Suprapubic skin (tissue), 4 donors: ENCODE measurements around the gene AGPAT1. TPM values are rescaled to one million over a fixed set of nuclear protein-coding genes. Genes with fewer than 3 reads are reported as not detected.
A peak's percentile ranks its signal among the peaks of the same experiment; 100 is the strongest.

Experiments used
- DNase-seq, 2 donors: peaks; one replicate each; pipeline ENCODE4 v3.0.0-alpha.2; 2019; ENCODE audit warnings: low spot score in 2 of 2
- H3K27ac ChIP-seq: fragments of 200-600 bp; sonication (generic); one replicate; pipeline ENCODE4 v1.5.1; 2019
- H3K27me3 ChIP-seq: fragments of 200-600 bp; sonication (generic); one replicate; pipeline ENCODE4 v1.5.1; 2019
- H3K36me3 ChIP-seq: fragments of 200-600 bp; sonication (generic); one replicate; pipeline ENCODE4 v1.5.1; 2019
- H3K4me1 ChIP-seq: fragments of 200-600 bp; sonication (generic); one replicate; pipeline ENCODE4 v1.5.1; 2019
- H3K4me3 ChIP-seq: fragments of 200-600 bp; sonication (generic); one replicate; pipeline ENCODE4 v1.5.1; 2019; ENCODE audit warnings: mild to moderate bottlenecking
- H3K9me3 ChIP-seq: fragments of 200-600 bp; sonication (generic); one replicate; pipeline ENCODE4 v1.5.1; 2019
- EP300 ChIP-seq: sonication (generic); formaldehyde crosslinking; IDR thresholded peaks from one replicate; pipeline ENCODE4 v1.6.1; 2017; ENCODE audit warnings: antibody characterized with exemption
- POLR2A ChIP-seq, 2 donors: fragments of 450-650 bp; IDR thresholded peaks; one replicate each; pipeline ENCODE4 v1.6.1; 2017; ENCODE audit warnings: antibody characterized with exemption in 2 of 2, mild to moderate bottlenecking in 2 of 2, moderate library complexity in 2 of 2
- POLR2AphosphoS5 ChIP-seq, 3 donors: sonication (generic); formaldehyde crosslinking; IDR thresholded peaks; one replicate each; pipeline ENCODE4 v1.6.1; 2017; ENCODE audit warnings: antibody characterized with exemption in 3 of 3
- WGBS: methylation state at CpG from one replicate; pipeline ENCODE4 v1.1.5; 2018; 5-methylcytosine and 5-hydroxymethylcytosine counted together
- total RNA-seq, 4 donors: library from RNA; depleted of rRNA; stranded (reverse); fragments of >200 nt; gene quantifications; one replicate each; pipeline ENCODE4 v1.1.0, GENCODE V29; 2016
- TF ChIP-seq, protein P1 (sequence below), 2 donors: fragments of 200-600 bp in 1 of 2; fragments of 450-650 bp in 1 of 2; sonication (generic) in 1 of 2; IDR thresholded peaks; one replicate each; pipeline ENCODE4 v1.5.1; 2016 to 2019; ENCODE audit warnings: antibody characterized with exemption in 2 of 2, mild to moderate bottlenecking in 1 of 2, moderate library complexity in 1 of 2

AGPAT1 gene
- total RNA-seq, 4 donors from 2014 or later = 30.4 to 68.9 (median 42.6) TPM

DNA sequence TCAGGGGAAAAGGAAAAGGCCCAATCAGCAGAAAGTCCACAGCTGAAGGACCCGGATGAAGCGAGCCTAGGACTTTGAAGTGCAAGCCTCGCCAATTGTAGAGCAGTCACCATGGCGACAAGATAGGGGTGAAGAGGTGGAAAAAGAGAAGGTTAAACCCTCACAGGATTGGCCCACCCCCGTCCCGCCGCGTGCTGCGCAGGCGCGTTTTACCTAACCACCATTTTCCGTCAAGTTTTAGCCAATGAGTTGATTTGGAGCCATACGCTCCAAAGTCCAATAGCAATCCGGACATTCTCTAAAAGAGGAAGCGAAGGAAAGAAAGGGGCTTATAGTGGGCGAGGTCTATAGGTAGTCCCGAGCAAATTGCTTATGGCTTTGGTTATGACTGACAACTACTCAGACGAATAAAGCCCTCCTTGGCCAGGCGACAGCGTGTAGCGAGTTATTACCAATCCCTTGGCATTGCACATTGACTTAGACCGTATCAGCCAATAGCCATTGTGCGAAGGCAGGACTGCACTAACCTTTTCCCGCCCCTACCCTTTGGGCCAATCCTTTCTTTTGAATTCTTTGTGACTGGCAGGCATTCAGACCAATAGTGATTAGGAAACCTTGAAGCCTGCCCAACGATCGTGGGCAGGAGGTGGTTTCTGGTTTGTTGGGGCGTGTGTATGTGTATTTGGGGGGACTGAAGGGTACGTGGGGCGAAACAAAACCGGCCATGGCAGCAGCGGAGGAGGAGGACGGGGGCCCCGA, 2.1 kb upstream of the AGPAT1 start, which contains the start of gene RNF5:
RNF5 (plus strand) TSS at position 618 of the 759 bp plus-strand sequence; CDS start at position 725, 107 bp downstream.
- no peak for TF ChIP-seq POLR2A (IDR thresholded peaks at IDR 0.05)
- TF ChIP-seq, protein P1, sequence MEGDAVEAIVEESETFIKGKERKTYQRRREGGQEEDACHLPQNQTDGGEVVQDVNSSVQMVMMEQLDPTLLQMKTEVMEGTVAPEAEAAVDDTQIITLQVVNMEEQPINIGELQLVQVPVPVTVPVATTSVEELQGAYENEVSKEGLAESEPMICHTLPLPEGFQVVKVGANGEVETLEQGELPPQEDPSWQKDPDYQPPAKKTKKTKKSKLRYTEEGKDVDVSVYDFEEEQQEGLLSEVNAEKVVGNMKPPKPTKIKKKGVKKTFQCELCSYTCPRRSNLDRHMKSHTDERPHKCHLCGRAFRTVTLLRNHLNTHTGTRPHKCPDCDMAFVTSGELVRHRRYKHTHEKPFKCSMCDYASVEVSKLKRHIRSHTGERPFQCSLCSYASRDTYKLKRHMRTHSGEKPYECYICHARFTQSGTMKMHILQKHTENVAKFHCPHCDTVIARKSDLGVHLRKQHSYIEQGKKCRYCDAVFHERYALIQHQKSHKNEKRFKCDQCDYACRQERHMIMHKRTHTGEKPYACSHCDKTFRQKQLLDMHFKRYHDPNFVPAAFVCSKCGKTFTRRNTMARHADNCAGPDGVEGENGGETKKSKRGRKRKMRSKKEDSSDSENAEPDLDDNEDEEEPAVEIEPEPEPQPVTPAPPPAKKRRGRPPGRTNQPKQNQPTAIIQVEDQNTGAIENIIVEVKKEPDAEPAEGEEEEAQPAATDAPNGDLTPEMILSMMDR (IDR thresholded peaks at IDR 0.05) = no peak
- TF ChIP-seq POLR2AphosphoS5 (IDR thresholded peaks at IDR 0.05) = peak in 2 of 3 donors; percentile 40 to 96
- no peak for TF ChIP-seq EP300
- WGBS = under 1% methylated on average over 33 of the region's 33 CpGs

DNA sequence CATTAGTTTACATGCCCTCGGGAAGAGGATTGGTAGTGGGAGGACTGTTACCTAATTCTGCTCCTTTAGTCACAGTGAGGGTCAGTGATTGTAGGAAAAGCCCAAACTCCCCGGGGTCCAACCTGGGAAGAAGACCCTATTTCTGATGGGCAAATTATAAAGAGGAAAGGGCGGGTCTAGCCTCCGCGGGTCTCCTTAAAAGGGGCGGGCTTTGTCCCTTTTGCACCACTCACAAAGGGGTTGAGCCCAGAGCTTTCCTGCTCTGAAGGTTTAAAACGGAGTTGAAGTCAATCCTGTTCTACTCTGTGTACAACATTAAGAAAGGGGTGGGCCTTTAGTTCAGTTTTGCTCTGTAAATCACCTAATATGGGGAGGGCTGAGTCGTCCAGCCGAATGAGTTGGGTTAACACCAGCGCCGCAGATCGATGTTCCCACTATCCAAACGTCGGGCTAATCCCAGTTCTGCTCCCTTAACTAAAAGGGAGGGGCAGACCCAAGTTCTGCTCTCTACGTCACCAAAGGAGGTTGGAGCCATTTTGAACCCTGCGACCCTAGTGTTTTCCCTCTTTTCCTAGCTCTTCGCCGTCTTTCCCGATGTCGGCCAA, 1.4 kb upstream of the AGPAT1 start:
- under 1% methylated on average over 20 of the region's 20 CpGs for WGBS
- Histone ChIP-seq H3K27ac (peak overlapping the region; percentile 96), H3K4me1 (peaks cover 72% of the 10 kb centered on the region), H3K4me3 (peak overlapping the region; percentile 93), H3K27me3 (no peaks in the 10 kb centered on the region), H3K9me3 (no peaks in the 10 kb centered on the region), H3K36me3 (peaks cover 18% of the 10 kb centered on the region)
- no peak for DNase-seq
- TF ChIP-seq POLR2A (IDR thresholded peaks at IDR 0.05) = peak in 1 of 2 donors; percentile 34
- TF ChIP-seq, protein P1 (IDR thresholded peaks at IDR 0.05) = no peak

More for the DNA sequence above, 2.1 kb upstream of the AGPAT1 start, which contains the start of gene RNF5:
- peak within 1 kb of the TSS; percentile 96 for H3K27ac ChIP-seq
- no peaks in the 10 kb centered on the region for H3K27me3 ChIP-seq
- H3K36me3 ChIP-seq = peaks cover 19% of the 10 kb centered on the region
- H3K9me3 ChIP-seq = no peaks in the 10 kb centered on the region
- peaks cover 67% of the 10 kb centered on the region for H3K4me1 ChIP-seq
- H3K4me3 ChIP-seq = peak within 1 kb of the TSS; percentile 93
- peak; percentile 99 for DNase-seq

DNA sequence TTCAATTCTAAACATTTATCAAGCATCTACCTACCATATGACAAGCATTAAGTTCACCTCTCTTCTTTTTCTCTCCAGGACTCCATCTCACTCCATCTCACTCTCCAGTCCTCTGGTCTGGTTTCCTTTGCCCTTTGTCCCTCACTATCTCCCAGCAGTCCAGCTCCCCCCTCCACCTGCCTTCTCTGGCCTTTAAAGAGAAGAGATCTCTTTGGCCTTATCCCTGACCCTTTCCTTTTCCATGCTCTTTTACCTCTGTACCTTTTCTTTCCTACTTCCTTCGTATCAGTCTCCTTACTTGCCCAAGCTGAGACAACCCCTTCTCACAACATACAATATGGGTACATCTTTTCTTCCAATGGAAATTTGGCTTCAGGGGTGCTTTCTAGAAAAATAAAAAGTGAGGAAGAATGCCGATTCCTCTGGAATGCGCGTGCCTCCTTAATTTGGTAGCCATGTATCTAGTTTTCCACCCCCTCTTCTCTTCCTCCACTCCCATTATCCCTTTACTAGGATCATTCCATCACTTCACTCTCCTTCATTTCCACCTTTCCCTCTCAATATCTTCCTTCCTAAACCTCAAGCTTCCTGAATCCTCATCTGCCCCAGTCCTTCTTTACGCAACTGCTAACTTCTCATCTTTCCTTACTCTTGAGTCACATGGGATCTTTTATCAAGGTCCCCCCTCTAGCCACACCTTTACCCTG, 745 bp upstream of the AGPAT1 start:
- WGBS = 16% methylated on average over 5 of the region's 5 CpGs

DNA sequence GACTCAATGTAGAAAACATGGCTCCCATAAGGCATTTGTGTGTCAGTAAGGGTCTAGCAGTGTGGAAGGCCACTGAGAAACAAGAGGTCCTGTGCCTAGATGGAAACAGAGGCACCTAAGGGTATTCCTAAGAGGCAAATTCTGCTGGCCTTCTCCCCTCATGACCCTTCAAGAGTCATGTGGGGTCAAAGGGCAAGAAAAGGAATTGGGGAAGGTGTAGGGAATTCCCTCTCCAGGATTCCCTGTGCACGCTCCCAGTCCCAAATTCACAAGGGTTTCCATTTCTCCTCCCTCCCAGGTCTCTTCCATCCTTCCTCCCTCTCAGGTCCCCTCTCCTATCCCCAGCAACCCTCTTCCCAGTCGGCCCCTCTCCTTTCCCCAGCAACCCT, 568 bp downstream of the AGPAT1 start:
- no peaks in the 10 kb centered on the region for H3K9me3 ChIP-seq
- H3K4me3 ChIP-seq = peak overlapping the region; percentile 93
- WGBS = 23% methylated on average over 2 of the region's 2 CpGs
- H3K27ac ChIP-seq = peak overlapping the region; percentile 96
- TF ChIP-seq POLR2AphosphoS5 (IDR thresholded peaks at IDR 0.05) = no peak
- no peak for TF ChIP-seq POLR2A (IDR thresholded peaks at IDR 0.05)
- no peak for TF ChIP-seq EP300
- TF ChIP-seq, protein P1 (IDR thresholded peaks at IDR 0.05) = no peak
- H3K36me3 ChIP-seq = peaks cover 14% of the 10 kb centered on the region
- peaks cover 62% of the 10 kb centered on the region for H3K4me1 ChIP-seq
- no peaks in the 10 kb centered on the region for H3K27me3 ChIP-seq
- DNase-seq = no peak

More for the DNA sequence above, 745 bp upstream of the AGPAT1 start:
- DNase-seq = no peak
- peak overlapping the region; percentile 96 for H3K27ac ChIP-seq
- TF ChIP-seq POLR2A (IDR thresholded peaks at IDR 0.05) (no peak), POLR2AphosphoS5 (IDR thresholded peaks at IDR 0.05) (no peak), EP300 (no peak)
- TF ChIP-seq, protein P1 (IDR thresholded peaks at IDR 0.05) = no peak
- peaks cover 17% of the 10 kb centered on the region for H3K36me3 ChIP-seq
- H3K4me3 ChIP-seq = peak overlapping the region; percentile 93
- peaks cover 67% of the 10 kb centered on the region for H3K4me1 ChIP-seq
- H3K9me3 ChIP-seq = no peaks in the 10 kb centered on the region
- H3K27me3 ChIP-seq = no peaks in the 10 kb centered on the region
